ENCODE data around the gene ITGB4.

Gene ITGB4

GRCh38 chr17:75733471-75733870 is 12.2 kb downstream of the ITGB4 start:
- DNase-seq, result no peak

GRCh38 chr17:75734674-75735294 is 13.5 kb downstream of the ITGB4 start:
- DNase-seq, result no peak

- no peak for DNase-seq
Measured at GRCh38 chr17:75736173-75736835, 15.0 kb downstream of the ITGB4 start.

GRCh38 chr17:75737133-75737962 is 16.1 kb downstream of the ITGB4 start:
- no peak for DNase-seq

- DNase-seq, result no peak
Measured at GRCh38 chr17:75738218-75738802, 17.1 kb downstream of the ITGB4 start.

- DNase-seq, result no peak
Measured at GRCh38 chr17:75739174-75739573, 17.9 kb downstream of the ITGB4 start.

- DNase-seq, result no peak
Measured at GRCh38 chr17:75739801-75740200, 18.5 kb downstream of the ITGB4 start.

GRCh38 chr17:75740215-75740614 is 19.0 kb downstream of the ITGB4 start:
- no peak for DNase-seq

- DNase-seq, result no peak
Measured at GRCh38 chr17:75740631-75741077, 19.4 kb downstream of the ITGB4 start.

GRCh38 chr17:75742337-75742736 is 21.1 kb downstream of the ITGB4 start:
- no peak for DNase-seq

GRCh38 chr17:75743625-75744206 is 22.5 kb downstream of the ITGB4 start:
- DNase-seq, result no peak

GRCh38 chr17:75748706-75749105 is 27.4 kb downstream of the ITGB4 start:
- no peak for DNase-seq

GRCh38 chr17:75749545-75750389 is 28.5 kb downstream of the ITGB4 start:
- DNase-seq, result peak; percentile 91

- DNase-seq, result no peak
Measured at GRCh38 chr17:75750661-75751423, 29.6 kb downstream of the ITGB4 start.

- DNase-seq, result no peak
Measured at GRCh38 chr17:75751676-75752404, 30.6 kb downstream of the ITGB4 start.

- no peak for DNase-seq
Measured at GRCh38 chr17:75752405-75752709, 31.1 kb downstream of the ITGB4 start.

- no peak for DNase-seq
Measured at GRCh38 chr17:75752802-75753513, 31.7 kb downstream of the ITGB4 start.

GRCh38 chr17:75753514-75754377 is 32.5 kb downstream of the ITGB4 start:
- DNase-seq, result peak; percentile 77
